B cell (primary cell): Measurements from ENCODE around the gene HPS4.

Source experiments
- EZH2 ChIP-seq: IDR thresholded peaks from 2 replicates; pipeline ENCODE4 v1.6.1; 2012; ENCODE audit warnings: borderline replicate concordance, low read depth, mild to moderate bottlenecking, moderate library complexity, low read length; ENCODE audit not compliant: insufficient read depth, poor library complexity, severe bottlenecking
- TF ChIP-seq, protein P1 (sequence below): fragments of 200-600 bp; IDR thresholded peaks from one replicate; pipeline ENCODE4 v1.8.0; 2022; ENCODE audit warnings: antibody characterized with exemption, mild to moderate bottlenecking

DNA sequence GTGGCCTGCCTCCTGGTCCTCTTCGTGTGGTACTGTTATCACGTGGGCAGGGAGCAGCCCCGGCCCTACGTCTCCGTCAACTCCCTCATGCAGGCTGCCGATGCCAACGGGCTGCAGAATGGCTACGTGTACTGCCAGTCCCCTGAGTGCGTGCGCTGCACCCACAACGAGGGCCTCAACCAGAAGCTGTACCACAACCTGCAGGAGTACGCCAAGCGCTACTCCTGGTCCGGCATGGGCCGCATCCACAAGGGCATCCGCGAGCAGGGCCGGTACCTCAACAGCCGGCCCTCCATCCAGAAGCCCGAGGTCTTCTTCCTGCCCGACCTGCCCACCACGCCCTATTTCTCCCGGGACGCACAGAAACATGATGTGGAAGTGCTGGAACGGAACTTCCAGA is 49.8 kb downstream of the HPS4 start:
- TF ChIP-seq, protein P1, sequence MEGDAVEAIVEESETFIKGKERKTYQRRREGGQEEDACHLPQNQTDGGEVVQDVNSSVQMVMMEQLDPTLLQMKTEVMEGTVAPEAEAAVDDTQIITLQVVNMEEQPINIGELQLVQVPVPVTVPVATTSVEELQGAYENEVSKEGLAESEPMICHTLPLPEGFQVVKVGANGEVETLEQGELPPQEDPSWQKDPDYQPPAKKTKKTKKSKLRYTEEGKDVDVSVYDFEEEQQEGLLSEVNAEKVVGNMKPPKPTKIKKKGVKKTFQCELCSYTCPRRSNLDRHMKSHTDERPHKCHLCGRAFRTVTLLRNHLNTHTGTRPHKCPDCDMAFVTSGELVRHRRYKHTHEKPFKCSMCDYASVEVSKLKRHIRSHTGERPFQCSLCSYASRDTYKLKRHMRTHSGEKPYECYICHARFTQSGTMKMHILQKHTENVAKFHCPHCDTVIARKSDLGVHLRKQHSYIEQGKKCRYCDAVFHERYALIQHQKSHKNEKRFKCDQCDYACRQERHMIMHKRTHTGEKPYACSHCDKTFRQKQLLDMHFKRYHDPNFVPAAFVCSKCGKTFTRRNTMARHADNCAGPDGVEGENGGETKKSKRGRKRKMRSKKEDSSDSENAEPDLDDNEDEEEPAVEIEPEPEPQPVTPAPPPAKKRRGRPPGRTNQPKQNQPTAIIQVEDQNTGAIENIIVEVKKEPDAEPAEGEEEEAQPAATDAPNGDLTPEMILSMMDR: no peak
- TF ChIP-seq EZH2: no peak
